ENCODE measurements around the gene CYBB.

CYBB gene

DNA sequence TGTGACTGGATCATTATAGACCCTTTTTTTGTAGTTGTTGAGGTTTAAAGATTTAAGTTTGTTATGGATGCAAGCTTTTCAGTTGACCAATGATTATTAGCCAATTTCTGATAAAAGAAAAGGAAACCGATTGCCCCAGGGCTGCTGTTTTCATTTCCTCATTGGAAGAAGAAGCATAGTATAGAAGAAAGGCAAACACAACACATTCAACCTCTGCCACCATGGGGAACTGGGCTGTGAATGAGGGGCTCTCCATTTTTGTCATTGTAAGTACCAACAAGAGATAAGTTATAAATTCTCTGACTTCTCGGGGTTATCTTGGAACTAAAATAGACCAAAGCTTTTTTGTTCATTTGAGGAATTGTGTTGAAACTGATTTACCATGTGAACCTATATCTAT lies at the start of gene CYBB:
TSS of gene CYBB (plus strand) at position 203 of the 400 bp plus-strand sequence. CDS start at position 222, 19 bp downstream.
- TF ChIP-seq GATA1 (IDR thresholded peaks at IDR 0.05; ENCODE audit: low read depth, low read length): no peak
- TF ChIP-seq POLR2A (IDR thresholded peaks at IDR 0.05; ENCODE audit: low read length): no peak
- no peak for DNase-seq

DNA sequence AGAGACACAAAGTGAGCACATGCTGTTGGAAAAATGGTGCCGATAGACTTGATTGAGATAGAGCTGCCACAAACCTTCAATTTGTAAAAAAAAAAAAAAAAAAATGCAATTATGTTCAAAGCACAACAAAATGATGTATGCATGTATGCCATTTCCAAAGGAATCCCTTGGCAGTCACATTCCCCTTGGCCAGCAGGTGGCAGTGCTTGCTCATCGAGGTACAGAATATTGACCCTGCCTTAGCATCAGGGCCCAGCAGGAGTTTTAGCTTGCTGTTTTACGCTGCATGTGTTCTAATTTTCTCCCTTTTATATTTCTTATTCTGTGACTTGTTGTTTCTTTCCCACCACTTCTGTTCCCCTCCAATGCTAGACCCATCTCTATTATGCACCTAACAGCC lies 34.5 kb upstream of the CYBB start:
- peak; percentile 71 to 84 for DNase-seq
- TF ChIP-seq POLR2A (IDR thresholded peaks at IDR 0.05; ENCODE audit: low read length): no peak
- TF ChIP-seq GATA1 (IDR thresholded peaks at IDR 0.05; ENCODE audit: low read depth, low read length): no peak

DNA sequence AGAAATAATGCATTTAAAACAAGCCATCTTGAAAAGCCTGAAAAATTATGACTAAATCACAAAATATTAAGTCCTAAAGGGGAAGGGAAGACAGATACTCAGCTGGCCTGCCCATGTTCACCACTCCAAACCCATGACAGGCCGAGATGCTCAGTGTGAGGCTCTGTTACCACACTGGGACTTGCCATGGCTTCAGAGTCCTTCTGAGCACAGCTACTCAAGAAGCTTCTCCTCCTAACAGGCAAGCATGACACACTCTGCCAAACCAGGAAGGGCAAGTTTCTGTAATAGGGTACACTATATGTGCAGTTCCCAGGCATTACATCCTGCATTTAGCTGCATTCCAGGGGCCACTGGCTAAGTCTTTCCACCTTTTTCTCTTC lies 34.0 kb upstream of the CYBB start:
- TF ChIP-seq POLR2A (IDR thresholded peaks at IDR 0.05; ENCODE audit: low read length) (no peak), GATA1 (IDR thresholded peaks at IDR 0.05; ENCODE audit: low read depth, low read length) (no peak)
- no peak for DNase-seq

DNA sequence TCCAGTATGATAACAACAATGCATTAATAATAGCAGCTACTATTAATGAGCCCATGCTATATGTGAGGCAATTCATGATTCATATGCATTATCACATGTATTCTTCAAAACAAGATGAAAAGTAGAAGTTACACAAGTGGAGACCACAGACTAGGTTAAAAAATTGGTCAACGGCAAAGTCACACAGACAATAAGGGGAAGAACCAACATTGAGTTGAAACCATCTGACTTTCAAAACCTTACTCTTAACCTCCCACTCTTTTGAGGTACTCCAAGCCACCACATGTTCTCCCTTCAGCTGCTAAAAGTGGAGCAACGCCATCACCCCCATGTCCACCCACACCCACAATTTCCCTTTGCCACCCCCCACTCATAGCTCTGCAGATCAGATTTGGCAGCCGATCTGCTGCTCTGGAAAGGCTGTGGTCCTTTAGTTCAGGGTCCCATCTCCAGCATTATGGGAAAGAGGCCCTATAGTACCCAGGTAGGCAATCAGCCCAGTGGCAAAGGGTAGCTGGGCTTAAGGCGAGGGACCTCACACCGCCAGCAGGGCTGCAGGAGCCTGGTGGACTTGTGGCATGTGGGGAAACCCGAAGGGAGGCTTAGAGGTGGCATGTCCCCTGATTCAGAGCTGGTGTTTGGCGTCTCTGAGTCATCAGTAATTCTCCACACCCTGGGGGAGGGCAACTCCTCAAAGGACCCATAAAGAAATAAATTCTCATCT lies 33.5 kb upstream of the CYBB start:
- TF ChIP-seq POLR2A (IDR thresholded peaks at IDR 0.05; ENCODE audit: low read length) (no peak), GATA1 (IDR thresholded peaks at IDR 0.05; ENCODE audit: low read depth, low read length) (no peak)
- no peak for DNase-seq

DNA sequence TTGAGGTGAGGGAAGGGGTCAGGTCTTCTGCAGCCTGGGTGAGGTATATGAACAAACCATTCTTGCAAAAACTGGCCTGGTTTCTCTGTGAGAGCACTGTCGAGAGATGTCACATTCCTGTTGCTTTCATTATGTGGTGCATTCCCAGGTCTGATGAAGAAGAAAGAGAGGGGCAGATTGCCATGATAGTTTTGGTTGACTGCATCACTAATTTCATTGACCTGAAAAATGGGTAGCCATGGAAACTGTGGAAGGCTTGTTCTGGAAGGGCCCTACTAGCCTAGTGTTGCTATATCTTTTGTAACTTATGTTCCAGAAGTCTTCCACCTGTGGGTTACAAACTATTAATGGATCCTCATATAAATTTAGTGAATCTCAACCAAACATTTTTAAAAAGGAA lies 32.9 kb upstream of the CYBB start:
- DNase-seq: no peak
- TF ChIP-seq GATA1 (IDR thresholded peaks at IDR 0.05; ENCODE audit: low read depth, low read length) (no peak), POLR2A (IDR thresholded peaks at IDR 0.05; ENCODE audit: low read length) (no peak)

DNA sequence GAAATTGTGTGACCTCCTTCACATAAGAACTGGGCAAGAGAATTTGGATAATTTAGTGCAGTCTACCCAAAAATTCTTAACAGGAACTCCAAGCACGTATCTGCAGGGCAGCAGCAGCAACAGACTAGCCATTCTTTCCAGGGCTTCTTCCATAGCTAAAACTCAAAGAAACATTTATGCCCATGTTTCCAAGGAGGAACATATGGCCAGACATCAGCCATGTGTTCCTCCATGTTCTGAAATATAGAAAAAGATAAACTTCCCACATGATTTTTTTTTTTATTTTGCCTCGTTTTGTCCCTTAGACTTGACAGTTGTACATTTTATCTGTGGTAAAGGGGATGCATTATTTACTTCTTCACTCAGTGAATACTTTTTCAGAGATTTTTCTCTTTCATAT lies 27.6 kb upstream of the CYBB start:
- TF ChIP-seq POLR2A (IDR thresholded peaks at IDR 0.05; ENCODE audit: low read length): no peak
- no peak for TF ChIP-seq GATA1 (IDR thresholded peaks at IDR 0.05; ENCODE audit: low read depth, low read length)
- no peak for DNase-seq

DNA sequence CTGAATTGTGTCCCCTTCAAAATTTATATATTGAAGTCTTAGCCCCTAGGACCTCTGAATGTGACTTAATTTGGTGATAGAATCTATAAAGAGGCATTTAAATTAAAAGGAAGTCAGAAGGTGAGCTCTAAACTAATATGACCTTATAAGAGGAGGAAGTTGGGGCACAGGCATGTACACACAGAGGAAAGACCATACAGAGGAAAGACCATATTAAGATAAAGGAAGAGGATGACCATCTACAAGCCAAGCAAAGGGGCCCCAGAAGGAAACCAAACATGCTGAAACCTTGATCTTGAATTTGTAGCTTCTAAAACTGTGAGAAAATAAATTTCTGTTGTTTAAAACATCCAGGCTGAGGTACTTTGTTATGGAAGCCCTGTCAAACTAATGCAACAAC lies 26.9 kb upstream of the CYBB start:
- TF ChIP-seq POLR2A (IDR thresholded peaks at IDR 0.05; ENCODE audit: low read length) (no peak), GATA1 (IDR thresholded peaks at IDR 0.05; ENCODE audit: low read depth, low read length) (no peak)
- no peak for DNase-seq

DNA sequence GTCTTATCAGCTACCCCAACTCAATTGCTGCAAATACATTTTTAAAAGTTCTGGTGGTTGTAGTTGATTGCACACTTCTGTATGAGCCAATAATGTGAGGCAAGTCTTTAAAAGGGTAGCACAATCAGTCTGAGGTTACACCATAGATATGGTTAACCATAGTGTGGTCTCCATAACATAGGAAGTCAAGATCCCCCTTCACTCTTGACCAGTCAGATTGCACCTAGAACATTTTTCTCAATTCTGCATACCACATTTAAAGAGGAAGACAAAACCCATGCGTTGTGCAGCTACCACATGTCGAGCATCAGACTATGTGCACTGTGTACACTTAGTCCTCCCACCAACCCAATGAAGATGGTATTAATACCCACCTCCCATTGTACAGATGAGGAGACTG lies 26.5 kb upstream of the CYBB start:
- TF ChIP-seq GATA1 (IDR thresholded peaks at IDR 0.05; ENCODE audit: low read depth, low read length): no peak
- no peak for TF ChIP-seq POLR2A (IDR thresholded peaks at IDR 0.05; ENCODE audit: low read length)
- DNase-seq: no peak

DNA sequence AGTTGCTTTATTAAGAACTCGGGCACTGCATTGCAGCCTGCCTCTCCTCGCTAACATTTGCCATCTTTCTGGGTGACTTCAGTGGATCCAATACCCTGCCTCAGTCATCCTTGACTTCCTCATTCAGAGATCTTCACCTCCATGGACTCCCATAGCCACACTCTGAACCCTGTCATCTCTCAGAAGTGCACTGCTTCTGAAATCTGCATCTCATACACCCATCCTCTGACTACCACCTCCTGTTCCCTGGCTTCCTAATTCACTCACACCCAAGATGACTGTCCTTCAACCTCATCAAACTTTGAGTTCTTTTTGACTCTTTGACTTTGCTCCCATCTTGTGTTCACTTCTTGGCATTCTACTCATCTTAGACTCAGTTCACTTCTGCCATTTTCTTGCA lies 25.3 kb upstream of the CYBB start:
- DNase-seq: no peak
- TF ChIP-seq POLR2A (IDR thresholded peaks at IDR 0.05; ENCODE audit: low read length): no peak
- TF ChIP-seq GATA1 (IDR thresholded peaks at IDR 0.05; ENCODE audit: low read depth, low read length): no peak

DNA sequence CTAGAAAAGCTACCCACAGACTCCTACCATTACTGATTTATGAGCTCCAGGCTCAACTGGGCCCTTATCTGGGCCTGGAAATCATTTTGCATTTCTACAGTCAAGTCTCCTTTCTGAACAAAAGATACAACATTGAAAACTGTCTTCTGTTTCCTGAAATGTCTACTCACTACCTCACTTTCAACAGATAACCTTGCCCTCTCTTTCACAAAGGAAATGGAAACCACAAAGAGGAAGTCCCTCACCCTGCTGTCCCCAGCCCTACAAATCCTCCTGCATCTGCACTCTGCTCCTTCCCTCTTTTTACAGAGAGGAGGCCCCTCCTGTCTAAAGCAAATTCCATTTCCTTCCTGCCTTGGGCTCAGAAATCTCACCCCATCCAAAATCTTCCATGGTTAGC lies 24.8 kb upstream of the CYBB start:
- DNase-seq: no peak
- TF ChIP-seq GATA1 (IDR thresholded peaks at IDR 0.05; ENCODE audit: low read depth, low read length): no peak
- TF ChIP-seq POLR2A (IDR thresholded peaks at IDR 0.05; ENCODE audit: low read length): no peak

DNA sequence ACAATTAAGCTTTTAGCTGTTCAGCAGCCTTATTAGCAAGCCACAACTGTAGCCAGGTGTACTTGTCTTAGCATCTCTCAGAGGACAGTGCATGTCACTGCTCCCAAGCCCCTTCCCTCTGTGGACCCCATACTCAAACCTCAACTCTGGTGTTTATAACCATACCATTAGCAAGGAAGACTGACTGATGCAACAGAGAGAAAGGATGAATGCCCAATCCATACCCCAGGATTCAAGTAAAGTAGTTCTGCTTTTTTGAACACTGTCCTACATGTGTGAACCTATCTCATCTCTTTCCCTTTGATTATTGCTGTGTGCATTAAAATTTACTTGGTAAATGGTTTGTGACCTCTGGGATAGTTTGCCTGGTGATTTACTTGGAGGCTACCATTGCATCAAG lies 22.8 kb upstream of the CYBB start:
- DNase-seq: peak in 1 of 2 experiments; percentile 6
- TF ChIP-seq POLR2A (IDR thresholded peaks at IDR 0.05; ENCODE audit: low read length) (no peak), GATA1 (IDR thresholded peaks at IDR 0.05; ENCODE audit: low read depth, low read length) (no peak)

DNA sequence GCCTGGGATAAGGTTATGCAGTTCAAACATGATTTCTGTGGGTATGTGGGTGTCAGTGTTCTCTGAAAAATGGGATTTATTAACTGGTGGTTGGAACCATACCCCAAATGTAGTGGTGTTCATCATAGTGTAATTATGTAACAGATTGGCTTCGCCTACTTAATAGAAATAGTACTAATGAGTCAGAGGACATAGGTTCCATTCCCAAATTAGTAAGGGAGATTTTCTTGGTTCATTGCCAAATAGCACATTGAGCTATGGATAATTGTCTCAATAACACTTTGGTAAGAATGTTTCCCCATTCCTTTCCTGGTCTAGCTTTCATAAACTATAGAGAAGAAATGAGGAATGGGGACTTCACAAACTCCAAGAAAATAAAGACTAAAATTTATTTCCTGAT lies 20.5 kb upstream of the CYBB start:
- TF ChIP-seq GATA1 (IDR thresholded peaks at IDR 0.05; ENCODE audit: low read depth, low read length): no peak
- no peak for TF ChIP-seq POLR2A (IDR thresholded peaks at IDR 0.05; ENCODE audit: low read length)
- DNase-seq: no peak

DNA sequence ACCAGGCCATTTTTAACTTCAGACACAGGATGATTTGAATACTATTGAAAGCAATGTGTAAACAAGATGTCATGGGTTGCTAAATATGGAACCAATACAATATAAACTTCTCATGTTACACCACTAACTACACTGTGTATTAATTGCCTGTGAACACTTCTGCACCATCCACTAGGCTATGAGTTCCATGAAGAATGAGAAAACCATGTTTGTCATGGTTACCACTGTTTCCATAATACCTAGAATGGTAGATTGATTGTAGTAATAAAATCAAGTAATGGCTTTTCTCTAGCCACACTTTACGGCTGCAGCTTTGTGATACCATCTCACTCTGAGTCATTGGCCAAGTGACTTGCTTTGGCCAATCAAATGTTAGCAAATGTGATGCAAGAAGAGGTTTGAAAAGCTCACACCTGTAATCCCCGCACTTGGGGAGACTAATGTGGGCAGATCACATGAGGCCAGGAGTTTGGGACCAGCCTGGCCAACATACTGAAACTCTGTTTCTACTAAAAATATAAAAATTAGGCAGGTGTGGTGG lies 19.9 kb upstream of the CYBB start:
- DNase-seq: no peak
- TF ChIP-seq GATA1 (IDR thresholded peaks at IDR 0.05; ENCODE audit: low read depth, low read length) (no peak), POLR2A (IDR thresholded peaks at IDR 0.05; ENCODE audit: low read length) (no peak)

DNA sequence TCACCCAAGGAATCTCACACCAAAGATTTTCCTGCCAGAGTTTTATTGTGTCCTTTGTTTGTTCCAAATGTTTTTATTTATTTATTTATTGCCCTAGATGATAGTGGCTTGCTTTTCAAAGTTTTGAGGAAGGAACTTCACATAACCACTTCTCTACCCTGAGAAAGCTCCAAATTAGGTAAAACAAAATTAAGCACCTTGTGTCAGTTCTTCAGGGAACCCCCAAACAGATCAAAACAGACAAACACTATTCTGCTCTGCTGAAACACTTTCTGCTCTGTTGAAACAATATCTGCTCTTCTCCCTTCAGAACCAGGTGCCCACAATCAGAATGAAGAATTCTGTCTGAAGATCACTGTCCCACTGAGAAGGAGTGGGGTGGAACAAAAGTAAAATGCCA lies 16.5 kb upstream of the CYBB start:
- DNase-seq: no peak
- no peak for TF ChIP-seq POLR2A (IDR thresholded peaks at IDR 0.05; ENCODE audit: low read length)
- no peak for TF ChIP-seq GATA1 (IDR thresholded peaks at IDR 0.05; ENCODE audit: low read depth, low read length)

DNA sequence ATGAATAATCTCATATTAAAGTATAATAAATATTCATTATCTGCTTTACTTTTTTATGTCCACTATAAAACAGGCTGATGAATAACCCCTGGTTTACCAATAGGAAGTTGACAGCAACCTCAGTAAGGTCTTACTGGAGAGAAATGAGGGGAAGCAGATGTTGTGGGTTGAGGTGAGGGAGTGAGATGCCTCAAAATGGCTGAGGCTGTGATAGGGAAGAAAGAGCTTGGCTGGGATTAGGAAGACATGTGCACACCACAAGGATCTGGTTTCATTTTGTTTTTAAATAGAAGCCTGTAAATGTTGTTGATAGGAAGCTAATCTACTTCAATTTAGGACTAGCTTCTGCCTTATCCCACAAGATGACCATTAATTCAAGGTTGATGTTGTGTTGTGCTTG lies 14.4 kb upstream of the CYBB start:
- TF ChIP-seq POLR2A (IDR thresholded peaks at IDR 0.05; ENCODE audit: low read length): no peak
- no peak for TF ChIP-seq GATA1 (IDR thresholded peaks at IDR 0.05; ENCODE audit: low read depth, low read length)
- DNase-seq: no peak
